AG04449 (cell line): ENCODE data around the gene MRNIP.

ENCODE experiments used
- CTCF ChIA-PET: fragments of 350-600 bp; formaldehyde crosslinking; extraction: SDS; loops from one replicate; lab custom pipeline; 2021; ENCODE audit warnings: antibody characterized with exemption; lab: Yijun Ruan, JAX
- POLR2A ChIA-PET: fragments of 400-600, 350-600 bp; formaldehyde crosslinking; extraction: SDS; loops from one replicate; lab custom pipeline; 2020; ENCODE audit warnings: antibody characterized with exemption, inconsistent platforms; lab: Yijun Ruan, JAX
- DNase-seq: peaks from one replicate; pipeline ENCODE4 v3.0.0-alpha.2; 2010; ENCODE audit warnings: low read depth, low spot score
- H3K4me3 ChIP-seq: 2 replicates; pipeline ENCODE4 v1.5.1; 2011; ENCODE audit warnings: low read depth, mild to moderate bottlenecking, control low read depth, low read length
- TF ChIP-seq, protein P1 (sequence below): IDR thresholded peaks from one replicate; pipeline ENCODE4 v1.5.1; 2011; ENCODE audit warnings: mild to moderate bottlenecking, moderate library complexity, low read length, control low read depth, inconsistent platforms; ENCODE audit not compliant: insufficient read depth; ENCODE audit errors: missing control alignments

Gene MRNIP

GRCh38 chr5:179904463-179905160 lies 46.0 kb upstream of the MRNIP start:
- TF ChIP-seq, protein P1, sequence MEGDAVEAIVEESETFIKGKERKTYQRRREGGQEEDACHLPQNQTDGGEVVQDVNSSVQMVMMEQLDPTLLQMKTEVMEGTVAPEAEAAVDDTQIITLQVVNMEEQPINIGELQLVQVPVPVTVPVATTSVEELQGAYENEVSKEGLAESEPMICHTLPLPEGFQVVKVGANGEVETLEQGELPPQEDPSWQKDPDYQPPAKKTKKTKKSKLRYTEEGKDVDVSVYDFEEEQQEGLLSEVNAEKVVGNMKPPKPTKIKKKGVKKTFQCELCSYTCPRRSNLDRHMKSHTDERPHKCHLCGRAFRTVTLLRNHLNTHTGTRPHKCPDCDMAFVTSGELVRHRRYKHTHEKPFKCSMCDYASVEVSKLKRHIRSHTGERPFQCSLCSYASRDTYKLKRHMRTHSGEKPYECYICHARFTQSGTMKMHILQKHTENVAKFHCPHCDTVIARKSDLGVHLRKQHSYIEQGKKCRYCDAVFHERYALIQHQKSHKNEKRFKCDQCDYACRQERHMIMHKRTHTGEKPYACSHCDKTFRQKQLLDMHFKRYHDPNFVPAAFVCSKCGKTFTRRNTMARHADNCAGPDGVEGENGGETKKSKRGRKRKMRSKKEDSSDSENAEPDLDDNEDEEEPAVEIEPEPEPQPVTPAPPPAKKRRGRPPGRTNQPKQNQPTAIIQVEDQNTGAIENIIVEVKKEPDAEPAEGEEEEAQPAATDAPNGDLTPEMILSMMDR: no peak
- POLR2A ChIA-PET: no interaction called here
- CTCF ChIA-PET: interaction anchor here (1.2 to 3.1 kb wide), 2 partner anchors 9 to 16 kb away, joined by 3 to 14 read pairs; no protein-coding TSS in a partner anchor
- no peak overlapping the region for H3K4me3 ChIP-seq
- no peak for DNase-seq

DNA sequence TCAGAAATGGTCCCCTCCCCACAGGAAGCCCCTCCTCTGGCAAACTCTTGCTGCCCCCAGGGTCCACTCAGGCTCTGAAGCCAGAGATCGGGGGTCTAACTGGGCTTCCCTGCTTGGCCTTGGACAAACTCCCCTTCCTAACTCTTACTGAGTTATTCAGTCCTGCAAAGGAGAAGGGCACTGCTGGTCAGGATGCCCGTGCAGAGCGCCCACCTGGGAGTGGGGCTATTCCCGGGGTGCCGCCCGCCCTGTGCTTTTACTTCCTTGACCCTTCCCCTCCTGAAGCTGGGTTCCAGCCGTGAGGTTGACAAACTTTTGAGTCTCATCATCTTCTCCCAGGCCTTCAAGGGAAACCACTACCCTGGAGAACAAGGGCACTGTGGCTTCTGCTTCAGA lies 44.1 kb upstream of the MRNIP start:
- DNase-seq: no peak
- TF ChIP-seq, protein P1: no peak
- no peak overlapping the region for H3K4me3 ChIP-seq
- POLR2A ChIA-PET: no interaction called here
- CTCF ChIA-PET: interaction anchor here (1.6 kb wide), 1 partner anchor 106 kb away, joined by 3 read pairs; no protein-coding TSS in a partner anchor

GRCh38 chr5:179901915-179902762 lies 43.5 kb upstream of the MRNIP start:
- ChIA-PET POLR2A (no interaction called here), CTCF (interaction anchor here (1.0 to 1.6 kb wide), 2 partner anchors 10 to 106 kb away, joined by 3 read pairs; no protein-coding TSS in a partner anchor)
- no peak for DNase-seq
- TF ChIP-seq, protein P1: no peak
- no peak overlapping the region for H3K4me3 ChIP-seq

GRCh38 chr5:179901462-179901861 lies 42.8 kb upstream of the MRNIP start:
- DNase-seq: no peak
- ChIA-PET CTCF (interaction anchor here (1.0 kb wide), 1 partner anchor 10 kb away, joined by 3 read pairs; no protein-coding TSS in a partner anchor), POLR2A (no interaction called here)
- no peak overlapping the region for H3K4me3 ChIP-seq
- TF ChIP-seq, protein P1: no peak

DNA sequence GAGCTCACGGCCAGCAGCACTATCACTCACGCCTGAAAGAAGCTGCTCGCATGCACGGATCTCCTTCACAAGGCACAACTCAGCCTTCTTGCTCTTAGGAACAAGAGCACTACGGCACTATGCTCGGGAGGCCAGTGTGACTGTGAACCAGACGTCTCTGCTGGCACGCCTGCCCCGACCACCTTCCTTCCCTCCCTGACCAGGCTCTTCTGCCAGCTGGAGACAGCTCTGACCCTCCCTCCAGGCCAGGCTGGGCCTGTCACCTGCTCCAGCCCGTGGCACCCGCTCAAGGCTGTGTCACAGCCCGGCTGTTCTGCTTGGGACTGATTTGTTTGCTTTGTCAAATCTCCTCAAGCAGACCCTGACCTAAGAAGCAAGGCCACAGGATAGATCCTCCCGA lies 42.1 kb upstream of the MRNIP start:
- POLR2A ChIA-PET: no interaction called here

More for the DNA sequence above, 42.1 kb upstream of the MRNIP start:
- no peak for DNase-seq
- TF ChIP-seq, protein P1: no peak
- H3K4me3 ChIP-seq: no peak overlapping the region
- CTCF ChIA-PET: interaction anchor here (1.0 kb wide), 1 partner anchor 12 kb away, joined by 3 read pairs; no protein-coding TSS in a partner anchor
